Measurements from ENCODE around the gene PCP2. TPM values are rescaled to one million over a fixed set of nuclear protein-coding genes. Genes with fewer than 3 reads are reported as not detected.
A peak's percentile ranks its signal among the peaks of the same experiment; 100 is the strongest.

PCP2 gene
- total and polyA plus RNA-seq, 2 of the 13 experiments (the other 11 are each of a cell fraction or from before 2014, with no cell fraction given): 0.62 TPM; not detected in 1

- TF ChIP-seq ZNF276 (CRISPR knock-in tag; IDR thresholded peaks at IDR 0.05; ENCODE audit: low read depth) (no peak), ZFP1 (CRISPR knock-in tag; IDR thresholded peaks at IDR 0.05) (no peak; the same call in 1 of the 2 replicates), ZBTB37 (CRISPR knock-in tag; IDR thresholded peaks at IDR 0.05) (no peak), HMG20B (CRISPR knock-in tag; conservative IDR thresholded peaks at IDR 0.05) (peak; percentile 85), ZNF431 (CRISPR knock-in tag; IDR thresholded peaks at IDR 0.05; ENCODE audit: borderline replicate concordance, low read depth) (peak; percentile 60; the same call in 1 of the 2 replicates), ZNF3 (CRISPR knock-in tag; IDR thresholded peaks at IDR 0.05) (peak; percentile 63; the same call in 1 of the 2 replicates), WIZ (CRISPR knock-in tag; IDR thresholded peaks at IDR 0.05) (no peak), NFIB (CRISPR knock-in tag; IDR thresholded peaks at IDR 0.05; ENCODE audit: borderline replicate concordance) (no peak), YEATS2 (CRISPR knock-in tag; IDR thresholded peaks at IDR 0.05; ENCODE audit: borderline replicate concordance) (peak; percentile 63; the same call in 1 of the 2 replicates), PLSCR1 (CRISPR knock-in tag; IDR thresholded peaks at IDR 0.05; ENCODE audit: borderline replicate concordance) (no peak; the same call in 1 of the 2 replicates), ZFP91 (CRISPR knock-in tag; IDR thresholded peaks at IDR 0.05; ENCODE audit: borderline replicate concordance) (peak; percentile 42; the same call in 1 of the 2 replicates), ZNF713 (CRISPR knock-in tag; IDR thresholded peaks at IDR 0.05) (peak; percentile 22; the same call in 1 of the 2 replicates), ZNF614 (CRISPR knock-in tag; IDR thresholded peaks at IDR 0.05; ENCODE audit: borderline replicate concordance) (peak; percentile 97), ZNF547 (CRISPR knock-in tag; IDR thresholded peaks at IDR 0.05) (no peak), ELK4 (CRISPR knock-in tag; IDR thresholded peaks at IDR 0.05; ENCODE audit: borderline replicate concordance) (no peak), SALL2 (CRISPR knock-in tag; IDR thresholded peaks at IDR 0.05) (no peak), CBFB (CRISPR knock-in tag; IDR thresholded peaks at IDR 0.05) (peak; percentile 36; the same call in 1 of the 2 replicates), SPEN (CRISPR knock-in tag; IDR thresholded peaks at IDR 0.05; ENCODE audit: low read depth) (no peak), KDM6A (CRISPR knock-in tag; IDR thresholded peaks at IDR 0.05; ENCODE audit: low read depth) (peak; percentile 74), E2F1 (CRISPR knock-in tag; IDR thresholded peaks at IDR 0.05) (no peak; the same call in 1 of the 2 replicates)
Observed at GRCh38 chr19:7652061-7652641, 18.6 kb upstream of the PCP2 start (continued).
